ENCODE measurements around the gene TEDC1.

DNA sequence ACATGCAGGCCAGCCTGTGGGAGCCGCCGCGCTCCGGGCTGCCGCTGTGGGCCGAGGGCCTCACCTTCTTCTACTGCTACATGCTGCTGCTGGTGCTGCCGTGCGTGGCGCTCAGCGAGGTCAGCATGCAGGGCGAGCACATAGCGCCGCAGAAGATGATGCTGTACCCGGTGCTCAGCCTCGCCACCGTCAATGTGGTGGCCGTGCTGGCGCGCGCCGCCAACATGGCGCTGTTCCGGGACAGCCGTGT lies 38.2 kb downstream of the TEDC1 start:
- TF ChIP-seq EZH2 (IDR thresholded peaks at IDR 0.05; ENCODE audit: insufficient read depth, poor library complexity, severe bottlenecking), result no peak
- no peak for TF ChIP-seq EZH2phosphoT487 (IDR thresholded peaks at IDR 0.05; ENCODE audit: insufficient read depth, low read depth)
